Upper lobe of right lung (tissue), 1 donor: Measurements from ENCODE around the gene PAX6. TPM values are rescaled to one million over a fixed set of nuclear protein-coding genes. Genes with fewer than 3 reads are reported as not detected.

Experiments
- ATAC-seq: fragments of 200-7000 bp; cut with Tn5 transposase; one replicate; pipeline ENCODE4 v1.9.1; 2020; ENCODE audit warnings: mild to moderate bottlenecking, moderate library complexity
- DNase-seq: peaks from one replicate; pipeline ENCODE4 v3.0.0-alpha.2; 2020
- H3K27ac ChIP-seq: fragments of 200-600 bp; one replicate; pipeline ENCODE4 v1.8.0; 2022
- H3K27me3 ChIP-seq: fragments of 200-600 bp; one replicate; pipeline ENCODE4 v1.8.0; 2022; ENCODE audit warnings: mild to moderate bottlenecking
- H3K36me3 ChIP-seq: fragments of 200-600 bp; one replicate; pipeline ENCODE4 v1.8.0; 2022
- H3K4me1 ChIP-seq: fragments of 200-600 bp; one replicate; pipeline ENCODE4 v1.8.0; 2022
- H3K4me3 ChIP-seq: fragments of 200-600 bp; one replicate; pipeline ENCODE4 v1.8.0; 2022; ENCODE audit warnings: mild to moderate bottlenecking
- H3K9me3 ChIP-seq: fragments of 200-600 bp; one replicate; pipeline ENCODE4 v1.8.0; 2022
- CTCF ChIP-seq: fragments of 200-600 bp; IDR thresholded peaks from one replicate; pipeline ENCODE4 v1.8.0; 2022; ENCODE audit warnings: antibody characterized with exemption
- intact Hi-C: fragments of 100-400 bp; cut with DNase I; formaldehyde crosslinking; loops from one replicate; pipeline ENCODE4 v1.11.0; 2022
- total RNA-seq: library from RNA; stranded (reverse); fragmentation: NEBNext Ultra II Directional; extraction: Animal tissue kit (Norgen Biotek cat#: 25700); gene quantifications from one replicate; pipeline ENCODE4 v1.2.1, GENCODE V29; 2021
- donor health status: DM: no; HTN: yes; CAD: no; lungs with severe emphysema.

The PAX6 gene
- total RNA-seq, 1 donor from 2014 or later: not detected

GRCh38 chr11:31786996-31787685 lies 24.0 kb downstream of the PAX6 start:
- Histone ChIP-seq H3K27ac (no peak overlapping the region), H3K4me1 (no peaks in the 10 kb centered on the region), H3K36me3 (no peaks in the 10 kb centered on the region), H3K4me3 (no peak overlapping the region), H3K9me3 (no peaks in the 10 kb centered on the region), H3K27me3 (peaks cover 4% of the 10 kb centered on the region)
- no peak for TF ChIP-seq CTCF
- DNase-seq (no peak), ATAC-seq (peak; percentile 19)
- intact Hi-C loops: no loop called here

GRCh38 chr11:31784611-31785010 lies 26.5 kb downstream of the PAX6 start:
- H3K36me3 ChIP-seq: no peaks in the 10 kb centered on the region
- intact Hi-C loops: no loop called here
- no peak overlapping the region for H3K4me3 ChIP-seq
- H3K27me3 ChIP-seq: no peaks in the 10 kb centered on the region
- ATAC-seq (no peak), DNase-seq (no peak)
- TF ChIP-seq CTCF: no peak
- no peaks in the 10 kb centered on the region for H3K4me1 ChIP-seq
- H3K9me3 ChIP-seq: no peaks in the 10 kb centered on the region
- H3K27ac ChIP-seq: no peak overlapping the region

DNA sequence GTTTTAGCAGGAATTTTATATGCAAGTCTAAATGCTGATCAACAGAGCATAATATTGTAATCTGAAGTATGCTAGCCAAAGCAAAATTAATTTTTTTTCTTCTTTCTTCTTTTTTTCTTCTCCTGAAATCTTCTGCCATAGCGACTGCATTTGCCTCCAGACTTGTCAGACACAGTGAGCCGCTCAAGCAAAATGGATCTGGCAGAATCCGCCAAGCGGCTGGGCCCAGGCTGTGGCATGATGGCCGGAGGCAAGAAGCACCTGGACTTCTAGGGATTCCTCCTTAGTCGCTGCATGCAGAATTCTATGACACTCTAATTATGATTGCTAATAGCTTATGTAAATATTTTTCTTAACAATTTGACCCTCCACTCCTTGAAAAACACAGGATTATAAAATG lies 27.9 kb downstream of the PAX6 start:
- no peak for ATAC-seq
- no peak overlapping the region for H3K4me3 ChIP-seq
- H3K27ac ChIP-seq: no peak overlapping the region
- H3K36me3 ChIP-seq: no peaks in the 10 kb centered on the region
- intact Hi-C loops: no loop called here
- no peaks in the 10 kb centered on the region for H3K4me1 ChIP-seq
- no peak for DNase-seq
- no peaks in the 10 kb centered on the region for H3K27me3 ChIP-seq
- TF ChIP-seq CTCF: no peak
- no peaks in the 10 kb centered on the region for H3K9me3 ChIP-seq

GRCh38 chr11:31782257-31782656 lies 28.9 kb downstream of the PAX6 start:
- no peak overlapping the region for H3K27ac ChIP-seq
- TF ChIP-seq CTCF: no peak
- no peaks in the 10 kb centered on the region for H3K9me3 ChIP-seq
- DNase-seq: no peak
- no peaks in the 10 kb centered on the region for H3K27me3 ChIP-seq
- no peaks in the 10 kb centered on the region for H3K36me3 ChIP-seq
- no peak for ATAC-seq
- no peaks in the 10 kb centered on the region for H3K4me1 ChIP-seq
- intact Hi-C loops: no loop called here
- H3K4me3 ChIP-seq: no peak overlapping the region

DNA sequence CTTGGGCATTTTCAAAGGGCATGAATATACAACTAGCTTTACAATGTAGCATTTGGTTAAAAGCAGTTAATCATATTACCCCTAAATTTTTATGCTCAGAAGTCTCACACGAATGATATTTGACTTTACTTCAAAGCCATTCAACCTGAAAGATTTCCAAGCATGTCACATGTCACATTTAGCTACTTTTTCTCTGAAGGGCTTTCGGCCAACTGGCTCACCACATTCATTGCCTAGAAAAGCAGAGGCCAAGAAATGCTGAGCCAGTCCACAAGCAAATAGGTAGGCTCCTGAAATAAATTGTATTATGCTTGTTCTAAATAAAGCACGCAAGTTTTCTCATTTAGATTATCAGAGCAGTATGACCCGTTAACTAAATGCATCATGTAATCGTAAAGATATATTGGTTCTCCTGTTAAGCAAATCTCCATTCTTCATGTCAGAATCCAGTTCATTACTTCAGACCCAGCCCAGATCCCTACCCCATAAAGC lies 30.6 kb downstream of the PAX6 start:
- intact Hi-C loops: no loop called here
- TF ChIP-seq CTCF: no peak
- no peak overlapping the region for H3K27ac ChIP-seq
- ATAC-seq (no peak), DNase-seq (no peak)
- H3K4me3 ChIP-seq: no peak overlapping the region
- H3K4me1 ChIP-seq: no peaks in the 10 kb centered on the region
- H3K9me3 ChIP-seq: no peaks in the 10 kb centered on the region
- H3K27me3 ChIP-seq: no peaks in the 10 kb centered on the region
- no peaks in the 10 kb centered on the region for H3K36me3 ChIP-seq

GRCh38 chr11:31780078-31780477 lies 31.0 kb downstream of the PAX6 start:
- H3K27ac ChIP-seq: no peak overlapping the region
- intact Hi-C loops: no loop called here
- no peak for TF ChIP-seq CTCF
- no peaks in the 10 kb centered on the region for H3K27me3 ChIP-seq
- DNase-seq (no peak), ATAC-seq (no peak)
- no peaks in the 10 kb centered on the region for H3K4me1 ChIP-seq
- H3K36me3 ChIP-seq: no peaks in the 10 kb centered on the region
- no peak overlapping the region for H3K4me3 ChIP-seq
- no peaks in the 10 kb centered on the region for H3K9me3 ChIP-seq
